Body of pancreas (tissue), 4 donors: ENCODE data around the gene PNMT.

Experiments used
- CTCF ChIP-seq, 7 experiments: fragments of 450-650 bp in 4 of 7; fragments of 200-600 bp in 3 of 7; sonication (generic) in 3 of 7; IDR thresholded peaks; one replicate each; pipeline ENCODE4 v1.5.1; 2016 to 2019; ENCODE audit warnings: antibody characterized with exemption in 7 of 7
- POLR2A ChIP-seq, 3 donors: fragments of 450-650 bp; IDR thresholded peaks; one replicate each; pipeline ENCODE4 v1.6.1; 2016; ENCODE audit warnings: antibody characterized with exemption in 3 of 3, mild to moderate bottlenecking in 2 of 3

- TF ChIP-seq CTCF (IDR thresholded peaks at IDR 0.05) (no peak), POLR2A (IDR thresholded peaks at IDR 0.05) (peak in 2 of 3 donors; percentile 34 to 37)
Observed at GRCh38 chr17:39674702-39675389, 6.6 kb downstream of the PNMT start.
